ENCODE measurements around the gene SLC34A3. TPM values are rescaled to one million over a fixed set of nuclear protein-coding genes. Genes with fewer than 3 reads are reported as not detected.

SLC34A3 gene
- total RNA-seq, 1 donor from 2014 or later: 0.09 TPM

DNA sequence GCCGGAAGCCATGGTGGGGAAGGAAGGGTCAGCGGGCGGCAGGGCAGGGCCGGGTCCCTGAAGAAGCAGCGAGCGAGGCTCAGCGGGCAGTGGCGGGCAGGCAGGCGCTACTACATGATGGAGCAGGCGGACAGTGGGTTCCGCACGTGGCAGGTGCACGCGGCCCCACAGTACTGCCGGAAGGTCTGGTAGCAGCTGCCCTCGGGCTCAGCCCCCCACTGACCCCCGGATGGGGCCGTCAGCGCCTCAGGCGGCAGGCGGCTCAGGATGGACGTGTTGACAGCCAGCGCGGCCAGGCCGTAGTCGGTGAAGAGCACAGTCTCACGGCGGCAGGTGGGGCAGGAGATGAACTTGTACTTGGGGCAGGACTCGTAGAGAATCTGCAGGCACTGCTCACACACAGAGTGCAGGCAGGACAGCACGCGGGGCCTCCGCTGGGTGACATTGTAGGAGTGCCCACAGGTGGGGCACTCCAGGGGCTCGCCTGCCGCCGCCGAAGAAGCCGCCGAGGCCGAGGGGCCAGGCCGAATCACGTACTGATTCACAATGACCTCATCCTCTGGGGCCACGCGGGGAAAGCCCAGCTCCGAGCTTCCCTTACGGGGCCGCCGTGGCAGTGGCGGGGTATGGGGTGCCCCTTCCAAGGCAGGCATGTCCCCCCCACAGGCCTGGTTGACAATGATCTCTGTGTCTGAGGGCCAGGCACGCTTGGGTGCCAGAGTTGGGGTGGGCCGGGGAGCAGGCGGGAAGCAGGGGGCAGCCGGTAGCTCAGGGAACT, 10.2 kb upstream of the SLC34A3 start:
- Histone ChIP-seq H3K4me2 (ENCODE audit: low read length) (no peak overlapping the region), H3K27ac (ENCODE audit: low read depth, low read length) (no peak overlapping the region), H3K9me3 (ENCODE audit: insufficient read depth, low read depth, low read length) (no peaks in the 10 kb centered on the region), H3K36me3 (ENCODE audit: insufficient read depth, low read length) (no peaks in the 10 kb centered on the region), H3K27me3 (ENCODE audit: insufficient read depth, low read length) (no peaks in the 10 kb centered on the region), H3K4me3 (ENCODE audit: insufficient read depth, low read depth, low read length) (no peak overlapping the region), H4K20me1 (ENCODE audit: insufficient read depth, low read length) (peaks cover 8% of the 10 kb centered on the region), H2AFZ (ENCODE audit: low read depth, low read length) (no peak overlapping the region), H3K9ac (ENCODE audit: low read length) (no peak overlapping the region), H3K4me1 (ENCODE audit: insufficient read depth, low read length) (peaks cover 20% of the 10 kb centered on the region), H3K79me2 (ENCODE audit: insufficient read depth, low read length) (no peaks in the 10 kb centered on the region)
- peaks cover 6% of the 10 kb centered on the region for H3K4me1 Mint-ChIP-seq (ENCODE audit: low read depth, unreplicated experiment)
- no peak overlapping the region for H3K27ac Mint-ChIP-seq (ENCODE audit: unreplicated experiment)
- no peaks in the 10 kb centered on the region for H3K36me3 Mint-ChIP-seq (ENCODE audit: low read depth, unreplicated experiment)
- peak overlapping the region; percentile 64 for H3K4me3 Mint-ChIP-seq (ENCODE audit: unreplicated experiment)
- no peaks in the 10 kb centered on the region for H3K9me3 Mint-ChIP-seq (ENCODE audit: unreplicated experiment)
- no peaks in the 10 kb centered on the region for H3K27me3 Mint-ChIP-seq (ENCODE audit: low read depth, unreplicated experiment)
- TF ChIP-seq EZH2 (IDR thresholded peaks at IDR 0.05; ENCODE audit: insufficient read depth, low read length): no peak
- TF ChIP-seq, protein P1, sequence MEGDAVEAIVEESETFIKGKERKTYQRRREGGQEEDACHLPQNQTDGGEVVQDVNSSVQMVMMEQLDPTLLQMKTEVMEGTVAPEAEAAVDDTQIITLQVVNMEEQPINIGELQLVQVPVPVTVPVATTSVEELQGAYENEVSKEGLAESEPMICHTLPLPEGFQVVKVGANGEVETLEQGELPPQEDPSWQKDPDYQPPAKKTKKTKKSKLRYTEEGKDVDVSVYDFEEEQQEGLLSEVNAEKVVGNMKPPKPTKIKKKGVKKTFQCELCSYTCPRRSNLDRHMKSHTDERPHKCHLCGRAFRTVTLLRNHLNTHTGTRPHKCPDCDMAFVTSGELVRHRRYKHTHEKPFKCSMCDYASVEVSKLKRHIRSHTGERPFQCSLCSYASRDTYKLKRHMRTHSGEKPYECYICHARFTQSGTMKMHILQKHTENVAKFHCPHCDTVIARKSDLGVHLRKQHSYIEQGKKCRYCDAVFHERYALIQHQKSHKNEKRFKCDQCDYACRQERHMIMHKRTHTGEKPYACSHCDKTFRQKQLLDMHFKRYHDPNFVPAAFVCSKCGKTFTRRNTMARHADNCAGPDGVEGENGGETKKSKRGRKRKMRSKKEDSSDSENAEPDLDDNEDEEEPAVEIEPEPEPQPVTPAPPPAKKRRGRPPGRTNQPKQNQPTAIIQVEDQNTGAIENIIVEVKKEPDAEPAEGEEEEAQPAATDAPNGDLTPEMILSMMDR (IDR thresholded peaks at IDR 0.05; ENCODE audit: insufficient read depth, low read depth, low read length): no peak
- no peak for FAIRE-seq
- no peak for DNase-seq (ENCODE audit: low read depth)

- peak overlapping the region; percentile 64 for H3K4me3 Mint-ChIP-seq (ENCODE audit: unreplicated experiment)
- Histone ChIP-seq H3K4me1 (ENCODE audit: insufficient read depth, low read length) (peaks cover 20% of the 10 kb centered on the region), H3K9me3 (ENCODE audit: insufficient read depth, low read depth, low read length) (no peaks in the 10 kb centered on the region), H3K27me3 (ENCODE audit: insufficient read depth, low read length) (no peaks in the 10 kb centered on the region), H3K4me2 (ENCODE audit: low read length) (no peak overlapping the region), H3K79me2 (ENCODE audit: insufficient read depth, low read length) (no peaks in the 10 kb centered on the region), H2AFZ (ENCODE audit: low read depth, low read length) (no peak overlapping the region), H3K4me3 (ENCODE audit: insufficient read depth, low read depth, low read length) (no peak overlapping the region), H3K36me3 (ENCODE audit: insufficient read depth, low read length) (no peaks in the 10 kb centered on the region), H3K27ac (ENCODE audit: low read depth, low read length) (no peak overlapping the region), H3K9ac (ENCODE audit: low read length) (no peak overlapping the region), H4K20me1 (ENCODE audit: insufficient read depth, low read length) (peaks cover 8% of the 10 kb centered on the region)
- peaks cover 6% of the 10 kb centered on the region for H3K4me1 Mint-ChIP-seq (ENCODE audit: low read depth, unreplicated experiment)
- no peaks in the 10 kb centered on the region for H3K9me3 Mint-ChIP-seq (ENCODE audit: unreplicated experiment)
- no peaks in the 10 kb centered on the region for H3K36me3 Mint-ChIP-seq (ENCODE audit: low read depth, unreplicated experiment)
- TF ChIP-seq, protein P1 (IDR thresholded peaks at IDR 0.05; ENCODE audit: insufficient read depth, low read depth, low read length): no peak
- TF ChIP-seq EZH2 (IDR thresholded peaks at IDR 0.05; ENCODE audit: insufficient read depth, low read length): no peak
- DNase-seq (ENCODE audit: low read depth) (no peak), FAIRE-seq (no peak)
- H3K27me3 Mint-ChIP-seq (ENCODE audit: low read depth, unreplicated experiment): no peaks in the 10 kb centered on the region
- no peak overlapping the region for H3K27ac Mint-ChIP-seq (ENCODE audit: unreplicated experiment)
Observed at GRCh38 chr9:137221095-137221505, 9.6 kb upstream of the SLC34A3 start.

GRCh38 chr9:137221506-137222111, 9.1 kb upstream of the SLC34A3 start:
- Mint-ChIP-seq H3K9me3 (ENCODE audit: unreplicated experiment) (no peaks in the 10 kb centered on the region), H3K27ac (ENCODE audit: unreplicated experiment) (no peak overlapping the region), H3K27me3 (ENCODE audit: low read depth, unreplicated experiment) (no peaks in the 10 kb centered on the region), H3K4me1 (ENCODE audit: low read depth, unreplicated experiment) (peaks cover 10% of the 10 kb centered on the region), H3K4me3 (ENCODE audit: unreplicated experiment) (no peak overlapping the region), H3K36me3 (ENCODE audit: low read depth, unreplicated experiment) (no peaks in the 10 kb centered on the region)
- Histone ChIP-seq H3K27me3 (ENCODE audit: insufficient read depth, low read length) (no peaks in the 10 kb centered on the region), H2AFZ (ENCODE audit: low read depth, low read length) (no peak overlapping the region), H3K79me2 (ENCODE audit: insufficient read depth, low read length) (no peaks in the 10 kb centered on the region), H3K4me3 (ENCODE audit: insufficient read depth, low read depth, low read length) (no peak overlapping the region), H3K4me2 (ENCODE audit: low read length) (peak overlapping the region; percentile 95), H3K36me3 (ENCODE audit: insufficient read depth, low read length) (no peaks in the 10 kb centered on the region), H4K20me1 (ENCODE audit: insufficient read depth, low read length) (peaks cover 8% of the 10 kb centered on the region), H3K9me3 (ENCODE audit: insufficient read depth, low read depth, low read length) (no peaks in the 10 kb centered on the region), H3K27ac (ENCODE audit: low read depth, low read length) (no peak overlapping the region), H3K4me1 (ENCODE audit: insufficient read depth, low read length) (peaks cover 22% of the 10 kb centered on the region), H3K9ac (ENCODE audit: low read length) (no peak overlapping the region)
- no peak for TF ChIP-seq EZH2 (IDR thresholded peaks at IDR 0.05; ENCODE audit: insufficient read depth, low read length)
- TF ChIP-seq, protein P1 (IDR thresholded peaks at IDR 0.05; ENCODE audit: insufficient read depth, low read depth, low read length): no peak
- FAIRE-seq (no peak), DNase-seq (ENCODE audit: low read depth) (no peak)
